T follicular helper cell (primary cell): Measurements from ENCODE around the gene APBB3.

Source experiments
- DNase-seq: peaks from one replicate; pipeline ENCODE4 v3.0.0-alpha.2; 2020; ENCODE audit warnings: low read depth

The APBB3 gene

GRCh38 chr5:140575309-140575708, 10.9 kb upstream of the APBB3 start:
- DNase-seq, result no peak

DNA sequence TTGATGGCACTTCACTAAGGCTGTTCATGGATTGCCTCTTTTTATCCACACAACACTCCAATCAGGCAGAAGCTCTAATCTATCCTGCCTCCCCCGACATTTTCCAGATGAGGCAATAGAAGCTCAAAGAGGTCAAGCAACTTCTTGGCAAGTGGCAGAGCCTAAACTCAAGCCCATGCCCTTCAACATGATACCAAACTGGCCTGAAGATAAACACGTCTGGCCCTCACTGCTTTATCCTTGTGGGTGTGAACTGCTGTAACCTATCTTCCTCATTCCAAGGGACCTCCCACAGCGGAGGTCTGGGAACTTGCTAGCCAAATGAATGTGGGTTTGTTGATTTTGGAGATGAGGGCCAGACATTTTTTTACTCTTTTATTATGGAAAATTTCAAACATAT, 9.8 kb upstream of the APBB3 start:
- DNase-seq, result no peak

DNA sequence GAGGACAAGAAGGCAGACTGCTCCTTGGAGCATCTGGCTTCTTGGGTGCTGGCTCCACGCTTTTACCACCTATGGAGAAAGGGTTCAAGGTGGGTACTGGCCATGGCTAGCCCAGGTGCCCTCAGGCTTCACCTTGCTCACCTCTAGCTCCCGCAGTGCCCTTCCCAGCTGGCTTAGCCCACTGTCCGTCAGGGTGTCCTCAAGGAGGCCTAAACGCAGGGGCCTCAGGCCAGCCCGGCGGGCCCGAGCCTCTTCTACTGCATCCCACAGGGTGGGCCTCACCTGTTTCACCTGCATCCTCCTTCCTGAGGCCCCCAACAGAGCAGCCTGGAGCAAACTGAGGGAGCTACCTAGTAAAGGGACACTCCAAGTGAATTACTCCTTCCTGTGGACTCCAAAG, 9.3 kb upstream of the APBB3 start:
- DNase-seq, result no peak

DNA sequence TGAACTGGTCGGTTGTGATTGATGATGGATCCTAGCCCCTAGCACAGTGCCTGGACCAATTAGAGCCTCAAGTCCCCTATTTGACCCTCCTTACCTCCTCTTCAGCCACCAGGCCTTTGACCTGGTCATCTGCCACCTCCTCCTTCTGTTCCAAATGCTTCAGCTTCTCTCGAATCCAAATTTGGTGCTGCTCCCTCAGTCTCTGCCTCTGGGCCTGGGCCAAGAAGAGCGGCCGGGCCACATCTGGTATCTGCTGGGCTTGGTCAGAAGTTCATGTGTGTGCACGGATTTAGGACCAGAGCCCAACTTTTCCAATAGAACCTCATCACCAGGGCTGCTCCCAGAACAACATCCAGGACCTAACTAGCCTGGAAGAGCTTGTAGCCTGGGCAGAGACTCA, 6.7 kb upstream of the APBB3 start:
- DNase-seq, result no peak

- no peak for DNase-seq
Measured at GRCh38 chr5:140570488-140570887, 6.1 kb upstream of the APBB3 start.

- no peak for DNase-seq
Measured at GRCh38 chr5:140570058-140570457, 5.7 kb upstream of the APBB3 start.

DNA sequence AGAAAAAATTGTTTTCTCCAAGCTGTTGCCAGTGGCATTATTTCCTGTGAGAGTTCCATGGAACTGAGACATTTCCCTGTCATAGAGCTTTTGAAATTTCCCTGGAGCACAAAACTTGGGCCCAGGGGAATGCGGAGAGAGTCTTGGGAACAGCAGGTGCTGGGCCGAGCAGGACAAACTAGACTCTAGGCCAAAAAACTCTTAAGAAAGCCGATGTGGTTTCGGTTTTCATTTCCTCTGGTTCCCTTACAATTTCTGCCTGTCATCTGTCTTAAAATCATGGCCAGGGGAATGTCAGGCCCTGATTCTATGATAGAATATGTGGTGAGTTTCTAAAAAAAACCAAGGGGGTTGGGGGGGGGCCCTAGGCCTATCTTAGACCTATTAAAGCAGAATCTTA, 4.8 kb upstream of the APBB3 start:
- no peak for DNase-seq

DNA sequence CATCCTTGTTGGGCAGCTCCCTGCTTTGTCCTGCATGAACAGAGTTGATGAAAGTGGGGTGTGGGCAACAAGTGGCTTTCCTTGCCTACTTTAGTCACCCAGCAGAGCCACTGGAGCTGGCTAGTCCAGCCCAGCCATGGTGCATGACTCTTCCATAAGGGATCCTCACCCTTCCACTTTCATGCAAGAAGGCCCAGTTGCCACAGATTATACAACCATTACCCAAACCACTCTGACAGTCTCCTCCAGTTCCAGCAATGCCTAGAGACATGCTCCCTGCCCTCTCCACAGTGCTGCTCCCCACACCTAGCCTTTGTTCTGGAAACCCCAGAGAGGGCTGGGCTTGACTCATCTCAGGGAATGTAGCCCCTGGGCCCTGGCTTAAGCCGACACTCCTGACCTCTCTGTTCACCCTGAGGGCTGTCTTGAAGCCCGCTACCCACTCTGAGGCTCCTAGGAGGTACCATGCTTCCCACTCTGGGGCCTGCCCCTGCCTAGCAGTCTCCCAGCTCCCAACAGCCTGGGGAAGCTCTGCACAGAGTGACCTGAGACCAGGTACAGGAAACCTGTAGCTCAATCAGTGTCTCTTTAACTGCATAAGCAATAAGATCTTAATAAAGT, 4.2 kb upstream of the APBB3 start:
- DNase-seq, result no peak

DNA sequence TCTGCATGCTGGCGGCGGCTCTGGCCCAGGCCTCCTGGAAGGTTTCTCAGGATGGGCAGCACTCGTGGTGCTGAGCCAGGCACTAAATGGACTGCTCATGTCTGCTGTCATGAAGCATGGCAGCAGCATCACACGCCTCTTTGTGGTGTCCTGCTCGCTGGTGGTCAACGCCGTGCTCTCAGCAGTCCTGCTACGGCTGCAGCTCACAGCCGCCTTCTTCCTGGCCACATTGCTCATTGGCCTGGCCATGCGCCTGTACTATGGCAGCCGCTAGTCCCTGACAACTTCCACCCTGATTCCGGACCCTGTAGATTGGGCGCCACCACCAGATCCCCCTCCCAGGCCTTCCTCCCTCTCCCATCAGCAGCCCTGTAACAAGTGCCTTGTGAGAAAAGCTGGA, 3.5 kb upstream of the APBB3 start:
- DNase-seq, result no peak

DNA sequence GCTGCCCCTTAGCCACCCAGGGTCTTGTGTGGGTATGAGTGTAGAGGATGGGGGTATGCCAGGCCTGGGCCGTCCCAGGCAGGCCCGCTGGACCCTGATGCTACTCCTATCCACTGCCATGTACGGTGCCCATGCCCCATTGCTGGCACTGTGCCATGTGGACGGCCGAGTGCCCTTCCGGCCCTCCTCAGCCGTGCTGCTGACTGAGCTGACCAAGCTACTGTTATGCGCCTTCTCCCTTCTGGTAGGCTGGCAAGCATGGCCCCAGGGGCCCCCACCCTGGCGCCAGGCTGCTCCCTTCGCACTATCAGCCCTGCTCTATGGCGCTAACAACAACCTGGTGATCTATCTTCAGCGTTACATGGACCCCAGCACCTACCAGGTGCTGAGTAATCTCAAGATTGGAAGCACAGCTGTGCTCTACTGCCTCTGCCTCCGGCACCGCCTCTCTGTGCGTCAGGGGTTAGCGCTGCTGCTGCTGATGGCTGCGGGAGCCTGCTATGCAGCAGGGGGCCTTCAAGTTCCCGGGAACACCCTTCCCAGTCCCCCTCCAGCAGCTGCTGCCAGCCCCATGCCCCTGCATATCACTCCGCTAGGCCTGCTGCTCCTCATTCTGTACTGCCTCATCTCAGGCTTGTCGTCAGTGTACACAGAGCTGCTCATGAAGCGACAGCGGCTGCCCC, 2.9 kb upstream of the APBB3 start:
- DNase-seq, result no peak

DNA sequence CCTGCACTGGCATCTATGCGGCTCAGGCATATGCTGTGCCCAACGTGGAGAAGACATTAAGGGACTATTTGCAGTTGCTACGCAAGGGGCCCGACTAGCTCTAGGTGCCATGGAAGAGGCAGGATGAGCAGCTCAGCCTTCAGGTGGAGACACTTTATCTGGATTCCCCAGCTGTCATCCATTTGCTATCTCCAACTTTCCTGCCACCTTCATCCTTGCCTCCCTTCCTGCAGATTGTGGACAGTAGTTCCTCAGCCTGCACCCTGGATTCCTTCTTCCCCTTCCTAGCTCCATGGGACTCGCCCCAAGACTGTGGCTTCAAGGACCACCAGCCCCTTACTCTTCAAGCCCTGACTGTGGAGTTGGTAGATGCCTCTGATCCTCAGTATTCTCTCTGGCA, 2.3 kb upstream of the APBB3 start:
- no peak for DNase-seq

- DNase-seq, result no peak
Measured at GRCh38 chr5:140565780-140566095, 1.3 kb upstream of the APBB3 start.

GRCh38 chr5:140565024-140565779, 804 bp upstream of the APBB3 start:
- DNase-seq, result no peak

- DNase-seq, result no peak
Measured at GRCh38 chr5:140563596-140563995, 802 bp downstream of the APBB3 start.

GRCh38 chr5:140561753-140562523, 2.5 kb downstream of the APBB3 start:
- no peak for DNase-seq

- DNase-seq, result no peak
Measured at GRCh38 chr5:140560227-140560626, 4.2 kb downstream of the APBB3 start.

DNA sequence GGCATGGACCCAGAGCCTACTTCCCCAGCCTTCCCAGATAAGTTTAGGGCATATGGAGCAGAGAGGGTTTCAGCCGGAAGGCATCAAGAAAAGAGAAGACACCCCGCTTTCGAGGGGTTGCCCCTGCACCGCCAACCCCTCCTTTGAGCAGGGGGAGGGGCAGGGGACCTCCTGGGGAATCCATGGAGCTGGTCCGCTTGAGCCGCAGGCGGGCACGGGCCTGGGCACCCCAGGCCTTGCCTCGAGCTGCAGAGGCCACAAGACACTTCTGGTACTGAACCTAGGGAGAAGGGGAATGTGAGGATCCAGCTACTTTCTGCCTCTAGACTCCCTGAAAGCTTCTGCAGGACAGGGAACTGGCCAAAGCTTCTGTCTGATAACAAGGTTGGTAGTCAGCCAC, 5.9 kb downstream of the APBB3 start:
- no peak for DNase-seq

DNA sequence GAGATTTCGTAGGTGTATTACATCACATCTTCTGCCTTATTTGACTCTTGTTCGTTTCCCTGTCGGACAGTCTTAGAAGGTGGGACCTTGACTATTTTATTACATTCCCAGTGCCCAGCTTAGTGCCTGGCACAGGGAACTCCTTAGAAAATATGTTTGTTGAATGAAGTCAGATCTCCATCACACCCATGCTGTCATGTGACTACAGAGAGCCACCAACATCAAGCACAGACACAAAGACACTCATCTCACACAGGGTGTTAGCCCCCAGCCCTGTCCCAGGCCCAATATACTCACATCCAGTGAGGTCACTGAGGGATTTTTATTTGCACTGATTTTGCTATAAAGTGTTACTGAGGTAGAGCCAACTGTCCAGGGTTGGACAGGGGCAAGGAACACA, 6.4 kb downstream of the APBB3 start:
- DNase-seq, result no peak

DNA sequence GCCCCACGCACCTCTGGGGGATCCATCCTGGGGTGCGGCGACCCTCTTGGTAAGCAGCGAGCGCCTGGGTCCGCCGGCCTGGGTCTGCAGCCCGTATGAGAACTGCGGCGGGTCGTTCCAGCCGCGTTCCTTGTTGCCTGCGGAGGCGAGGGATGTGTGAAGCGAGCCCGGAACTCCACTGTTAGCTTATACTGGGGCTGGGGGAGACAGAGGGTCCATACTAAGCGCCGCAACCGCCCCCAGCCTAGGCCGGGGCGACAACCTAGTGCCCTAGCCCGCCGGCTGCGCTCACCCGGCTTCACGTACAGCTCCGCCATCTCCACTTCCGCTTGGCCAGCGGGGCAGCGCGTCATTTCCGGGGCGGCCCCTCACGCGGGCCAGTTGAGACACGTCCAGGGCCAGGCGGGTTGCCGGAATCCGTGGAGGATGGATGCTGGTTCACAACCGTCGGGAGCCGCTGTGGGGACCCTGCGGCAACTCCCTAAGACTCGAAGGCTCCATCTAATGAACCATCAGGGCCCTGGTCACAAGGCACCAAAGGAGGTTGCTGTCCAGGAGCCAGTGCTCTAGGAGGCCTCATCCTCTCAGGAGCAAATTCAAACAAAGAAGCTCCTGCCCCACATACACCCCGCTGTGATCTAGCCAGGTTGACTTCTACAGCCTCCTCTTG, 7.1 kb downstream of the APBB3 start, which contains the start of gene SRA1:
SRA1 (minus strand) TSS at position 338 of the 670 bp plus-strand sequence; CDS start at position 317, 21 bp downstream.
- peak; percentile 73 for DNase-seq

DNA sequence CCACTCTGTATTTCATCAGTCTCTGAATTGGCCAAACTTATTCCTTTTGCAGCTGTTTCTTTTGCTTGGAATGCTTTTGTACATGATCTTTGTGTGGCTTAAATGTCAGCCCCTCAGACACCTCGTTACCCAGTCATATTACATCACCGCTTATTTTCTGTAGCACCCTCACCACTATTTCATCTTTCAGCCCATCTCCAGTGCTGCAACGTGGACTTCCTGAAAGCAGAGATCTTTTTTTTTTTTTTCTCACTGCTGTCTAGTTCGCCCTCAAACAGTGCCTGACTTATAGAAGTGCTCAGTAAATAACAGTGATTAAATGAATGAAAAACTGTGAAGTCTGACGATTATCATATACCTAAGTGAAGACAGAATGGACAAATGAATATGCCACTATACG, 8.0 kb downstream of the APBB3 start:
- DNase-seq, result no peak

DNA sequence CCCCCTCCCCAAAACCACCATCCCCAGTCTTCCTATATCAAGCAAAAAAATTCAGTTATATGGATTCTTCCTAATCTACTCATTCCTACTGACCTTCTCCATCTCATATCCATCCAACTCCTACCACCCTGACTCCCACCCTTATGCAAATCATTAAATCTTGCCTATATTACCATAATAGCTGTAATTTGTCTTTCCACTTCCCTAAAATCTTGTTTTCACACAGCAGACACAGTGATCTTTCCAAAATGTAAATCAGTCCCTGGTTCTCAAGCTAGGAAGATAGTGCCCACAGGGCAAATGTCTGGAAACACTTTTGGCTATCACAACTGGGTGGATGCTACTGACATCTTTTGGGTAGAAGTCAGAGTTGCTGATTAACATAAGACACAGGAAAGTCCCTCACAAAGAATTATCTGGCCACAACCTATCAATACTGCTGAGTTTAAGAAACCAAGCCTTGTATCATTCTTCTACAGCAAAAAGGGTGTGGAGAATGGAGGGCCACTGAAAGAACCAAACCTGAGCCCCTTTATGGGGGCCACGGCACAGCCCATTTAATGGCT, 8.6 kb downstream of the APBB3 start:
- no peak for DNase-seq

GRCh38 chr5:140554454-140554853, 9.9 kb downstream of the APBB3 start:
- DNase-seq, result no peak
